Fibroblast of skin of left quadriceps (primary cell): Measurements from ENCODE around the gene PCSK6.
"Not testable (repeated sequence)": the region's sequence is repeated elsewhere in the genome, so short reads cannot be mapped to it uniquely, and the experiment has no call there.

Source experiments
- DNase-seq, 2 experiments: peaks; one replicate each; pipeline ENCODE4 v3.0.0-alpha.2; 2013; ENCODE audit warnings: low read depth in 2 of 2

Gene PCSK6

DNA sequence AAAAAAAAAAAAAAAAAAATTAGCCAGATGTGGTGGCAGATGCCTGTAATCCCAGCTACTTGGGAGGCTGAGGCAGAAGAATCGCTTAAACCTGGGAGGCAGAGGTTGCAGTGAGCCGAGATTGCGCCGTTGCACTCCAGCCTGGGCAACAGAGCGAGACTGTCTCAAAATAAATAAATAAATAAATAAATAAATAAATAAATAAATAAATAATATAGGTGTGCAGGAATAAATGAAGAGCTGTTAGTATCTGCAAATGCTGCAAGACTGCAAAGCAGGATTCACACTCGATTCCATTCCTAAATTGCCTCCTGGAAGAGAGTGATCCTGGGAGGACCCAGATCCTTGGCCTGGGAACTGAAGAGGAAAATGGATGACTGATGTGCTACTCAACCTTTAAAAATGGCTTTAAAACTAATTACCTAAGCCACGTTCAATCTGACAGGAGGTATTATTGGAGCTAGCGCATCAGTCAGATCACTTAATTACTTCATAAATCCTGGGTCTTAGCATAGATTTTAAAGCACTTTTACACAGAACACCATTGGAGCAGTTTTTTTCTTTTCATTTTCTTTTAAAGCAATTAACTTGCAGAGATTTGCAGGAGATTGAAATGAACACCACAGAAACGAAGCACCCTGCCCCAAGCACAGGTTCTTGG is 132.9 kb downstream of the PCSK6 start:
- not testable (repeated sequence) for DNase-seq

DNA sequence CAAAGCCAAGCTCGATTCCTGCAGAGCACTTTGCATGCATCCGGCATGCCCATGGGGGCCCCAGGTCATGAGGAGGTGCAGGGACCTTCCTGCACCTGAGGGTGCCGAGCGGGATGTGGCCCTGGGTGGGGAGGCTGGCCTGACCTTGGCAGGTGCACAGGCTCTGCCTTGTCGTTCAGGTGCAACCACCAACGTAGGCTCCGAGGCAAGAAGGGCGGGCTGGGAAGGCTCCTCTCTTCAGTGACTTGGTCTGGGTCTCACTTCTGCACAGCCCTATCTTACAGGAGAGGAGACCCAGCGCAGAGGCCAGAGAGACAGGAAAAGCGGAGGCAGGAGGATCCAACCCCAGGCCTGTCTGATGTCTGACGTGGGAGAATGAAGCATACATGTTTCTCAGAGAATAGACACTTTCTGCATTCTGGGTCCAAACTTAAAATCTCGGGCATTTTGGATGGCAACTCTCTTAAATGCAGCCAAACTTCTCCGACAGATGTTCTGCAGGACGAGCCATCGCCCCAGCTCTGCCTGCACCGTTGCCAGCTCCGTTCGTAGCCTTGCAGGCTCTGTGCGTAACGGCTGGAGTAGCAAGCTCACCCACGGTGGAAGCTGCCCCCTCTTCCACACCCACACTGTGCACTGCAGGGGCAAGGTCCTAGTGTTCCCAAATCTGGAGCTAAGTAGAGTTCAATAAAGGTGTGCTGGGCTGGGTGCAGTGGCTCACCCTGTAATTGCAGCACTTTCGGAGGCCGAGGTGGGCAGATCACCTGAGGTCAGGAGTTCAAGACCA is 133.6 kb downstream of the PCSK6 start:
- no peak for DNase-seq

DNA sequence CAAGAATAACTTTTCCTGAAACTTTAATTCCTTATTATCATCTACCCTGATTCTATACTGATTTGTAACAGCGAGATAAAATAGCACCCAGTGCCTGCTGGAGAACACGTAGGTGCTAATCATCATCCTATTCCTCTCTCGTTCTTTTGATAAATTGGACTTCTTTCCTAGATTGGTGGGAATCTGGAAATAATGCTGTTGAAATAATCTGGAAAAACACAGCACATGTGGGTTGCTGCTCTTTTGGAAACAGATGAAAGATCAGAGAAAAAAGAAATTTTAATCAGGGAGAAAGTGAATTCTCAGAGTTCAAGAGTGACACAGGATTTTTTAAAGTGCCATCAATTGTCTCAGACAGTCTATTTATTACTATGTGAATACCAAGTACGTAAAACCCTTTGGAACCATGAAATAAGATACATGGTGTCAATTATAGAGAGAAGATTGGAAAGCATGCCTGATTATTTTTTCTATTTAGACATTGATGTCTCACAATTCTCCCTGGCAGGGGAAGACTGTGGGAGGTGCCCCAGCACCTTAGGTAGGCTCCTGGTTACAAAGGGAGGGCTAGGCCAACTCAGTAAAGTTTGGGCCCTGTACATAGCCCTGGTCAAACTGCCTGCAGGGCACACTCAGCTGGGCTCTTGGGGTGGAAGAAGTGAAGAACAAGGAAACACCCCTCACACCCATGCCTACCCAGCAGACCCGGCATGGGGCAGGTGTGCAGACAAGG is 134.4 kb downstream of the PCSK6 start:
- DNase-seq, result no peak

DNA sequence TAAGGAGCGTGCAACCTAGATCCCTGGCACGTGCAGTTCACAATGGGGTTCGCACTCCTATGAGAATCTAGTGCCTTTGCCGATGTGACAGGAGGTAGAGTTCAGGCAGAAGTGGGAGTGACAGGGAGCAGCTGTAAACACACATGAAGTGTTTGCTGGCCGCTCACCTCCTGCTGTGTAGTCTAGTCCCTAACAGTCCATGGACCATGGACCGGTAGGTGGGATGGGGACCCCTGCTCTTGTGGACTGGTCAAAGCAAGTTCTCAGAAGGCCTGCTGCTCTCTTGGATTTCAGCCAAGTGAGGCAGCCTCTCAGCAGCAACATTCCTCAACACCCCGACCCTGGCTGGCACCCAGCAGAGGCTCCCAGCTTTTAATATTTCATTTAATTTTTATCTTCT is 136.3 kb downstream of the PCSK6 start:
- no peak for DNase-seq

DNA sequence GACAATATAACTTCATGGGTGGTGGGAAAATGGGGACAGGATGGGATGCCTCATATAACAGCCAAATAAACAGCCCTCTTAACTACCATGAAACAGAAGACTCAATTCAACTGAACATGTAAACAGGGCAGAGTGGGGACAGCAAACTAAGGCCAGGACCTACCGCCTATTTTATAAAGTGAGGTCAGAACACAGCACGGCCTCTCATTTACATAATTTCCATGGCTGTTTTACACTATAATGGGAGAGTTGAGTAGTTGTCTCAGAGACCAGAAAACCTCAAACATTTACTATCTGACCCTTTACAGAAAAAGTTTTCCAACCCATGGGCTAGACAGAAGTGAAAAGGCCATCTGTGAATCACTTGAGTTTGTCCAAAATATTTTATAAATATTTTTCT is 137.8 kb downstream of the PCSK6 start:
- DNase-seq, result no peak

DNA sequence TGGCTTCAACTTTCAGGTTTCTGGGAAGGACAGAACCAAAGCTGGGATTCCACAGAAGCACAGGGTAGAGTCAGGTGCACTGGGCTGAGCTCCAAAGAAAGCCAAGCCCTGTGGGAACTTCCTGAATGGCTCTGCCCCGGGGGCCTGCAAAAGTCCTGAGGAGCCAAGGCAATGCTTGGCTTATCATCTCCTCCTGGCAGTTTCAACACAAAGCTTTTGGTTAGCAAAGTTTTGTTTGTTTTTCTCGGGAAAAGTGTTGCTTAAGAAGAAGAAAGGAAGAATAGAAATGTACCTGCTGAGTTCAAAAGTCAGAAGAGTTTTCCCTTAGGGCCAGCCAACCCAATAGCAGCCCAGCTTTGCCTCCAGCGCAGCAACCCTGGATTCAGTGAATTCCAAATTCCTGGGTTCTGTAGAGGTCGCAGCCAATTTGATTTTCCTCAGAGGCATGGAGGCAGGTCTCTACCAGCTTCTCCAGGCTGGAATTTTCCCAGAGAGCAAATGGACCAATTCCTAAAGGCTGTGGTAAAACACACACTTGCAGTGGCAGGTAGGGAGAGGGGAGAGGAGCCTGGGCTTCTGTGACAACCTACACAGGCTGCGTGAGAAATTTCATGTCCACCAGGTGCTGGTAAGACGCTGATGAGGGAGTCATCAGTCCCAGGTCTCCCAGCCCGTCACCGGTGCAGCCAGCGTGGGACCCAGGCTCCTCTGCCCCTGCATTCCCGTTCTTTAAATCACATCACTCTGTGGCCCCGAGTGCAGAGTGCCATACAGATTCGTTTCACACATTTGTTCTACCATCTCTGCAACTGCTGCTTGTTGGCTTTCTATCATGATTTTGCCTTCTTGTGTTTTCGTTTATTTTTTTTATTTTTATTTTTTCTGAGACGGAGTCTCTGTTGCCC is 140.2 kb downstream of the PCSK6 start:
- no peak for DNase-seq

DNA sequence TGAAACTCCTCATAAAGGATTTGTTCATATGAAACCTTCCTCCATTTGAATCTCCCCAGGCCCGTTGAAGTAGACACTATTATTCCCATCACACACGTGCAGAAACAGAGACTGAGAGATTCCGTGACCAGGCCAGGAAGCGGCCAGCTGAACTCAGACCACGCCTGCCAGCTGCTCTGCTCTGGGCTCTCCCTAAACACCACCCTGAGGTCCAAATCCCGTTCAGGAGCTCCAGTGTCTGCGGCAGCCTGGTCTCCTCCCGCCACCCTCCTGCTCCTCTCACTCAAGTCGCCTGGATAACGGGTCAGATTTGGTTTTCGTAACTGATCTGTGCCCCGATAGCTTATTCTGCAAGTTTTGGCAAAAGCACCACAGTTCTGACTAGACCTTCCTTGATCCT is 140.9 kb downstream of the PCSK6 start:
- no peak for DNase-seq

DNA sequence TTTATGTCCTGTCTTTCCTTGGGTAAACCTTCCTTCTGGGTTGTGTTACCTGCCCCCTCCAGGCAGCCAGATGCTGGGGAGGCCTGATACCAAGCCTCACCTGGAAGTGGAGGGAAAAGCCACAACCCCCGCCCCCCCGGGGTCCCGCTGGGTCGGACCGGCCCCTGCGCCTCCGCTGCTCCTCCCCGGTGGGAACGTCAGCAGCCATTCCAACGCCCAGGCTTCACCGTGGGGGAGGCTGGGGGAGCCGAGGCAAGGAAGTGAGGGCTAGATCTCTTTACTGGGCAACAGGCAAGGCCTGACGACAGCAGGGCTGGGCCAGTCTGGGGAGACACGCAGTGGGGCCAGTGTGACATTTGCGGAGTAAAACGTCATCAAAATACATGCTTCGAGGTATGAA is 141.5 kb downstream of the PCSK6 start:
- DNase-seq, result no peak

DNA sequence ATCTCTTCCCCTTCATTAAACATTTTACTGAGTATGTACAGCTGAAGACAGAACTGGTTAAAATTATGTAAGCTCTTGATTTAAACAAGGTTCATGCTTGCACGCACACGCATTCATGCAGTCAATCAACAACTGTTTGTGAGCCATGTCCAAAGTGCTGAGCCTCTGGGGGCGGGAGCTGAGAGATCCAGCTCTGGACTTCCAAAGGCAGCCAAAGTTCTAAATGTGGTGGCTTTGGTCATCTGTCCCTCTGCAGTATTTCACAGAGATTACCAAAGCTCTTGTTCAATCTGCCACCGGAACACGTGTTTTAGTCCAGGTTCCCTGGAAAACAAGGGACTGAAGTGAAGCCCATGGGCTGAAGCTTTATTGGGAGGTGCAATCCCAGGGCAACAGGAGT is 142.1 kb downstream of the PCSK6 start:
- DNase-seq, result no peak

DNA sequence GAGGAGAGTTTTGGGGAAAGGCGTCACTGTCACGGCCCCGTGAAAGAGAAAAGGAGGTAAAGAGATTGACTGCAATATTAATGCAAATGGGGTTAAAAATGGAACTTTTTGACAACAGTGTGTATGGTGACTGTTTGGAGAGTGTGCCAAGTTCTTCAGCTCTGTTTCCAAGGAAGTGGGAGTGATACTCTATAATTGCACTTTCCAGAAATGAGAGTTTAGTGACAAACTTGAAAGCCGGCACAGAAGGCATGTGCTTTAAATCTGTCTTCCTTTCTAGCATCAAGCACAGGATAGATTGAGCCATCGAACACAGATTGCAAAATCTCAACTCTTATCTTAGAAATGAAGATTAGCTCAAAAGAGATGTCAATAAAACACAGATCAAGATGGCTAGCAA is 142.6 kb downstream of the PCSK6 start:
- no peak for DNase-seq

DNA sequence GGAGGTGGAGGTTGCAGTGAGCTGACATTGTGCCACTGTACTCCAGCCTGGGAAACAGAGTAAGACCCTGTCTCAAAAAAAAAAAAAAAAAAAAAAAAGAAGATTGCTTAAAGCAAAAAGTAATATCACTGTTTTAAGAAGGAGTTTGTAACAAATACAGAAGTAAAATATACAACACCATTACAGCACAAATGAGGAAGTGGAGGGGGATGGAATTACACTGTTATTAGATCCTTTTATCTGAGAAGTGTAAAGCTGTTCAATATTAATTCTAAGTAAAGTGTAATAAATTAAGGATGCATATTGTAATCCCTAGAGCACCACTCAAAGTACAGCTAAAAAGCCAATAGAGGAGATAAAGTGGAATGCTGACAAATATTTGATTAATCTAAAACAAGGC is 147.5 kb downstream of the PCSK6 start:
- no peak for DNase-seq

DNA sequence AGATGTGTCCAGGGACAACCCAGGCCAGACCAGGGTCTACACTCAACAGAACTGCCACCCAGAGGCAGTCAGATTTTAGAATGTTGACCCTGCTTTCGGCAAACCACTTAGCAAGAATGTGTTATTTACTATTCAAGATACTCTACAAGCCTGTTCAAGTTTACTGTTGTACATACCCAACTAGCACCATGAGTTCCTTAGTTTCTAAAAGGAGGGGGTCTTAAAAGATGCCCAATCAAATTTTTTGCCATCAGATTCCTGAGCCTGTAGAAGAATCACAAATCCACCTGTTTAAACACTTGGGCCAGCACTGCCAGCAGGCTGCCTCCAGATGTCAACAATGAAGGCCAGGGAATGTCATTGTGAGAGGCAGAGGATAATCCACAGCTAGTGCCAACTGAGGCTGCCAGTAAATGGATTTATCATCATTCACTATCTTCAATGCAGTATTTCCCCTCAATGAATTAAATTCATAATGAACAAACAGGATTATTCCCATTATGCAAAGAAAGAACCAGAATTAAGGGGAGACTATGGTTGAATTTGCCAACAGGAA is 150.9 kb downstream of the PCSK6 start:
- DNase-seq, result no peak

DNA sequence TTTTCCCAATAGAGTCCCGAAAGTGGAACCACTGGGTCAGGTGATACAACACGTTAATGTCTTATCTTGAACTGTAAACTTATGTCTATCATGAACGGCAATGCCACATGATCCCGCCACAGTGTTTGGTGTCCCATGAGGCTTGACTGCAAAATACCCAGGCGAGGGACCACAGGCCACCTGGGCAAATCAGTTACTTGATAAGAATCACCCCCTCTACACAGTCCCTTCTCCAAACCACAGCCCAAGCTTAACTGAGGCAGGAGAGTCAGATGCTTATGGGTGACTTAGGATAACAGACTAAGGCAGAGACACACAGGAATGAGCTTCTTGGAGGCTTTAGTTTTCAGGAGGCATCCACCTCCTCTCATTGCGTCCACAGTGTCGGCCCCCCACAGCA is 151.5 kb downstream of the PCSK6 start:
- no peak for DNase-seq

DNA sequence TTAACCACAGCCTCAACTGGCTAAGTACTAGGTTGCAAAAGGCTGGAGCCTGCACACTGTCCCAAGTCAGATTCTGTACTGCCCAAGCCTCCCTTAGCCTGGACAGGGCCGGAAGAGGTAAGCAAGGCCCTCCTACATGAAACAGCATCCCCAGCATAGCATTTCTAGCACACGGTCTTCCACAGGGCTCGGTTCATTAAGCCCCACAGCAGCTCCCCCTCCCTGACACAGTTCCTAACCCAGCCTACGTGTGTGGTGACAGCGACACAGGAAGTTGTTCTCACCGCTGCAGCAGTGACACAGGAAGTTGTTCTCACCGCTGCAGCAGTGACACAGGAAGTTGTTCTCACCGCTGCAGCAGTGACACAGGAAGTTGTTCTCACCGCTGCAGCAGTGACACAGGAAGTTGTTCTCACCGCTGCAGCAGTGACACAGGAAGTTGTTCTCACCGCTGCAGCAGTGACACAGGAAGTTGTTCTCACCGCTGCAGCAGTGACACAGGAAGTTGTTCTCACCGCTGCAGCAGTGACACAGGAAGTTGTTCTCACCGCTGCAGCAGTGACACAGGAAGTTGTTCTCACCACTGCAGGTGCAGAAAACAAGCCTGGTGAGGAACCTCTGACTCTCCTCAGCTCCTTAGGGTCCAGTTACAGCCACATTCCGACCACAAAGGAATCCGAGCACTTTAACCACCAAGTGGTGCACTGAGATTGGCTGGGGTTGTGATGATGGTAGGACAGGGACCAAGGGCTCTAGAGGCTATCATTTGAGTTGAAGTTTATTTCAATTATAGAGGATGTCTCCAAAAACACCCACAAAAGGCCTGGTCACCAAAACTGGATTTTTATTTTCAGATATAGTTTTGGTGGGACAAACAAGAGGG is 155.4 kb downstream of the PCSK6 start:
- DNase-seq, result not testable (repeated sequence)

DNA sequence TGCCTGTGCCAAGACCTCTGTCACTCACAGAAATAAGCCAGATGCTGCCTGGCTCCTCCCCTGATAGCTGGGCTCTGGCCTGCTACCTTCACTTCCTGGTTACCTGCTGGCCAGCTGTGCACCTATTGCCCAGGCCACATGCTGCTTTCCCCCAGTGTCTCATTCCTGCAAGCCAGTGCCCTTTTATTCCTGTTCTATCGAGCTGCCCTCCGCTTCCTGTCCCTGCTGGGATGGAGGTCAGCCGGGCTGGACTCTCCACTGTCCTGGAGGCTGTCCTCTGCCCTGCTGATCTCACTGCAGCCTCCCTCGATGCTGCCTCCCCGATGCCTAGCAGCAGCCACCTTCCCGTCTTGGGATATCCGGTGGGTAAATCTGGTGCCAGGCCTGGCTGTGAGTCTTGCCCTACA is 157.4 kb downstream of the PCSK6 start:
- no peak for DNase-seq

DNA sequence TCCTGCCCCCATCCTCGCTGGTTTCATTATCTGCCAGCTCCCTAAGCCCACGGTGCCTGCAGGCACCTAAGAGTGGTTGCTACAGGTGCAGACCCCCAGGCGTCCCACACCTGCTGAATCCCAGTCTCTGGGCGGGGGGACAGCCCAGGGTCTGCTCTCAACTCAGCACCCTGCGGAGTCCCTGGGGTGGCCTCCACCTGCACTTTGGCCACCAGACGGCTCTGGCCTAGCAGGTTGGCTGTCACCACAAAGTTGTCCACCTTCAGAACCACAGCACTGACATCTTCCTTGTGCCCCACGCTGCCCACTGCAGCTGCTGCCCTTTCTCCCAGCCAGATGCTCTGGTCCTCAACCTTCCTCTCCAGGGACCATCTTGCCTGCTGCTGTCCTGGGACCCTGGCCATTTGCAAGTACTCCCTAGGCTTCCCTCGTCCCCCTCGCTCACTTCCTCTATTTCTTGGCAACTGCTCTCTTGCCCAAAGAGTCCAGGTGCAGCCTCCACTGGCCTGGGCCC is 159.6 kb downstream of the PCSK6 start:
- no peak for DNase-seq

DNA sequence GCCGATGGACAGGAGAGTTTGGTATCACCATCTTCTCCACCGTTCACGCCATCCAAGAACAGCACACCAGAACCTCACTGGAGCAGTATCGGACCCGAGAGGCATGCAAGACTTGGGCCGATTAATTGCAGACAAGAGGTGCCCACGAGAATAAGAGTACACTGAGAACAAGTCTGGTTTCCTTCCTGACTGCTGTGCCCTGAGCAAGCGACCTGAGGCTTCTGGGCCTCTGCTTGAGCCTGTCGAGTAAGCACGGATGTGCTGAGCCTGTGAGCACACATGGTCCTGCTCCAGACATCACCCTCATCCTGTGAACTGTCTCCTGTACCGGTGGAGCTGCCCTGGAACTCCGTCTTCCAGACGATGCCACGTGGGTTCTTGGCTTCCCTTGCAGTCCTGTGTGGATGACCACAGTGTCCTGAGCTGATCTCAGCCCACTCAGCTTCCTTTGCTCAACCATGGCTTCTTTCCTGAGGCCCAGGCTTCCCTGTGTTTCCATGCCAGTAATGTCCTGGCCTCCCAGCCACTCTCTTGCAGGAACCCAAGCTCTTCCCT is 160.1 kb downstream of the PCSK6 start:
- no peak for DNase-seq

DNA sequence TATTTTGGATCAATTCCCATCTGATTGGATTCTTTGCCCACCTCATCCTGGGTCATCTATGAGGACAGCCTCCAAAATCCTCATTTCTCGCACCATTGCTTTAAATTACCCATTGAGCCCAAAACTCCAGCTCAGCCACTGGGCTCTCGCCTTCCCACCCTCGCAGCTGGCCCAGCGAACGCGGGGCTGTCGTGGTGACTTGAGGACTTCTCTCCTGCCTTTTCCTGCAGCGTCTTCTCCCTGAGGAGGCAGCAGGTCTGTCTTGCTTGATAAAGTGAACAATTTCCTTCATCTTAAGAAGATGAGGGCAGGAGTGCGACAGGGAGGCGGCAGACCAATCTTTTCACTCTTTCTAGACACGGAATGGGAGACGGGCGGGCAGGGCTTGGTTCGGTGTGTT is 161.5 kb downstream of the PCSK6 start:
- no peak for DNase-seq

DNA sequence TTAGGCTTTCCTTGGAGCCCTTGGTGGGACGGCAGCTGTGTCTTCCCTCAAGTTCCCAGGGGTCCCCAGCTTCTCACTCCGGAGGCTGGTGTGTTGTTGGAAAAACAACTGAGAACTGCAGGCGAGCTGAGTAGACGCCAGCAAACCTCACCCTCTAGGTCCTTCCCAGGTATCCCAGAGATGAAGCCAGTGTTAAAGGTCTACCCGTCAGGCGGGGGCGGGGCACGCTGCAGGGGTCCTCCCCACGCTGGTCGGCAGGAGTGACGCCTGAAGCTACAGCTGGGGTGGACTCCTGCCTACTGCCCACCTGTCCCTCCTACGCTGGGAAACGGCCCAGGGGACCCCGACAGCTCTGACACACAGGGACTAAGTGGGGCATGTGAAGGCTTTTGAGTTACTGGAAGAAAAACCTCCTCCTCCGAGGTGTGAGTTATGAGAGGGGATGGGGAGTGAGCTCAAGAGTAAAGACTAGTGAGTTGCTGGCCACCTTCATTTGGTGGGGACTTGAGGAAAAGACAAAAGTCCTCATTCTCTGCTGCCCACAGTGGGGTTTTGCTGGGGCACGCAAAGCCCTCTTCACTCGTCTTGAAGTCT is 162.3 kb downstream of the PCSK6 start:
- no peak for DNase-seq
